ENCODE data around the gene NUP93. TPM values are rescaled to one million over a fixed set of nuclear protein-coding genes. Genes with fewer than 3 reads are reported as not detected.
A peak's percentile ranks its signal among the peaks of the same experiment; 100 is the strongest.

The NUP93 gene
- total RNA-seq, 1 experiment from 2014 or later: 87.7 TPM

GRCh38 chr16:56741399-56741798 lies 11.5 kb downstream of the NUP93 start:
- DNase-seq (ENCODE audit: extremely low read depth, low read depth): no peak

GRCh38 chr16:56742030-56742984 lies 12.4 kb downstream of the NUP93 start:
- DNase-seq (ENCODE audit: extremely low read depth, low read depth): peak; percentile 28

GRCh38 chr16:56743840-56744239 lies 13.9 kb downstream of the NUP93 start:
- peak; percentile 18 for DNase-seq (ENCODE audit: extremely low read depth, low read depth)

GRCh38 chr16:56744996-56745640 lies 15.2 kb downstream of the NUP93 start:
- no peak for DNase-seq (ENCODE audit: extremely low read depth, low read depth)

GRCh38 chr16:56747486-56748045 lies 17.6 kb downstream of the NUP93 start:
- DNase-seq (ENCODE audit: extremely low read depth, low read depth): no peak

GRCh38 chr16:56748191-56748590 lies 18.3 kb downstream of the NUP93 start:
- DNase-seq (ENCODE audit: extremely low read depth, low read depth): no peak

GRCh38 chr16:56748826-56749225 lies 18.9 kb downstream of the NUP93 start:
- no peak for DNase-seq (ENCODE audit: extremely low read depth, low read depth)

GRCh38 chr16:56749672-56750491 lies 20.0 kb downstream of the NUP93 start:
- DNase-seq (ENCODE audit: extremely low read depth, low read depth): no peak

- DNase-seq (ENCODE audit: extremely low read depth, low read depth): no peak
These were observed 23.5 kb downstream of the NUP93 start for GRCh38 chr16:56753410-56753809.

- DNase-seq (ENCODE audit: extremely low read depth, low read depth): no peak
These were observed 25.1 kb downstream of the NUP93 start for GRCh38 chr16:56755038-56755437.

- DNase-seq (ENCODE audit: extremely low read depth, low read depth): no peak
These were observed 28.5 kb downstream of the NUP93 start for GRCh38 chr16:56758432-56758831.

GRCh38 chr16:56758930-56759329 lies 29.0 kb downstream of the NUP93 start:
- no peak for DNase-seq (ENCODE audit: extremely low read depth, low read depth)

- DNase-seq (ENCODE audit: extremely low read depth, low read depth): no peak
These were observed 33.5 kb downstream of the NUP93 start for GRCh38 chr16:56763291-56763916.

- DNase-seq (ENCODE audit: extremely low read depth, low read depth): no peak
These were observed 34.9 kb downstream of the NUP93 start for GRCh38 chr16:56764835-56765234.

GRCh38 chr16:56765949-56766348 lies 36.0 kb downstream of the NUP93 start:
- no peak for DNase-seq (ENCODE audit: extremely low read depth, low read depth)

GRCh38 chr16:56767024-56767423 lies 37.1 kb downstream of the NUP93 start:
- no peak for DNase-seq (ENCODE audit: extremely low read depth, low read depth)

GRCh38 chr16:56769677-56770076 lies 39.7 kb downstream of the NUP93 start:
- DNase-seq (ENCODE audit: extremely low read depth, low read depth): no peak

- DNase-seq (ENCODE audit: extremely low read depth, low read depth): no peak
These were observed 41.8 kb downstream of the NUP93 start for GRCh38 chr16:56771558-56772279.

- DNase-seq (ENCODE audit: extremely low read depth, low read depth): no peak
These were observed 43.6 kb downstream of the NUP93 start for GRCh38 chr16:56773532-56773931.
